ENCODE measurements around the gene ZBP1. TPM values are rescaled to one million over a fixed set of nuclear protein-coding genes. Genes with fewer than 3 reads are reported as not detected.

ZBP1 gene
- total and polyA plus RNA-seq, 3 donors from 2014 or later, result 0.31 to 0.66 TPM; not detected in 1

- DNase-seq, result peak; percentile 43
- 44% methylated on average over 19 to 21 of the region's 21 CpGs for WGBS, 2 donors
- H3K9me3 ChIP-seq, result no peaks in the 10 kb centered on the region
- H3K36me3 ChIP-seq (ENCODE audit: low read depth, missing control alignments), result no peaks in the 10 kb centered on the region
- TF ChIP-seq, protein P1, sequence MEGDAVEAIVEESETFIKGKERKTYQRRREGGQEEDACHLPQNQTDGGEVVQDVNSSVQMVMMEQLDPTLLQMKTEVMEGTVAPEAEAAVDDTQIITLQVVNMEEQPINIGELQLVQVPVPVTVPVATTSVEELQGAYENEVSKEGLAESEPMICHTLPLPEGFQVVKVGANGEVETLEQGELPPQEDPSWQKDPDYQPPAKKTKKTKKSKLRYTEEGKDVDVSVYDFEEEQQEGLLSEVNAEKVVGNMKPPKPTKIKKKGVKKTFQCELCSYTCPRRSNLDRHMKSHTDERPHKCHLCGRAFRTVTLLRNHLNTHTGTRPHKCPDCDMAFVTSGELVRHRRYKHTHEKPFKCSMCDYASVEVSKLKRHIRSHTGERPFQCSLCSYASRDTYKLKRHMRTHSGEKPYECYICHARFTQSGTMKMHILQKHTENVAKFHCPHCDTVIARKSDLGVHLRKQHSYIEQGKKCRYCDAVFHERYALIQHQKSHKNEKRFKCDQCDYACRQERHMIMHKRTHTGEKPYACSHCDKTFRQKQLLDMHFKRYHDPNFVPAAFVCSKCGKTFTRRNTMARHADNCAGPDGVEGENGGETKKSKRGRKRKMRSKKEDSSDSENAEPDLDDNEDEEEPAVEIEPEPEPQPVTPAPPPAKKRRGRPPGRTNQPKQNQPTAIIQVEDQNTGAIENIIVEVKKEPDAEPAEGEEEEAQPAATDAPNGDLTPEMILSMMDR (IDR thresholded peaks at IDR 0.05), result no peak
- TF ChIP-seq POLR2A (IDR thresholded peaks at IDR 0.05), result no peak
- no peak overlapping the region for H3K4me3 ChIP-seq
- H3K4me1 ChIP-seq, result no peaks in the 10 kb centered on the region
- intact Hi-C loops (cut with DNase I; ENCODE audit: low total_unique reads), result no loop called here
- H3K27ac ChIP-seq, result no peak overlapping the region
- H3K27me3 ChIP-seq, result no peaks in the 10 kb centered on the region
These were observed 37.6 kb downstream of the ZBP1 start for GRCh38 chr20:57582432-57583288.

DNA sequence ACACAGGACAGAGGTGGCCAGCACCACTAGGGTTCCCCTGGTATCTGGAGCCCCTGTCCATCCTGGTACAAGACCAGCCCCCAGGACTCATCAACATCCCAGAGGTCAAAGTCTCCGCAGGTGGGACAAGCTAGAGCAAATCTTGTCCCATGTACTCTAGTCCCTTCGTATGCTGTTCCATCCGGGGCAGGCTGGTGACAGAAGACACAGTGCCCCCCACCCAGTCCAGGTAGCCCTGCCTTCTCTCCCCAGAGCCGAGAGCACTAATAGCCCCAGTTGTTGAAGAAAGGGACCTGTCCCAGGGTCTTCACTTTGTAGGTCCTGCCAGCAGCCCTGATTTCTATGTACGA, 38.2 kb downstream of the ZBP1 start:
- TF ChIP-seq POLR2A (IDR thresholded peaks at IDR 0.05), result no peak
- TF ChIP-seq, protein P1 (IDR thresholded peaks at IDR 0.05), result no peak
- no peak for DNase-seq
- Histone ChIP-seq H3K27me3 (no peaks in the 10 kb centered on the region), H3K4me3 (no peak overlapping the region), H3K27ac (no peak overlapping the region), H3K4me1 (no peaks in the 10 kb centered on the region), H3K36me3 (ENCODE audit: low read depth, missing control alignments) (no peaks in the 10 kb centered on the region), H3K9me3 (no peaks in the 10 kb centered on the region)
- intact Hi-C loops (cut with DNase I; ENCODE audit: low total_unique reads), result no loop called here
- WGBS, 2 donors, result 82 to 85% methylated on average over 5 of the region's 5 CpGs

DNA sequence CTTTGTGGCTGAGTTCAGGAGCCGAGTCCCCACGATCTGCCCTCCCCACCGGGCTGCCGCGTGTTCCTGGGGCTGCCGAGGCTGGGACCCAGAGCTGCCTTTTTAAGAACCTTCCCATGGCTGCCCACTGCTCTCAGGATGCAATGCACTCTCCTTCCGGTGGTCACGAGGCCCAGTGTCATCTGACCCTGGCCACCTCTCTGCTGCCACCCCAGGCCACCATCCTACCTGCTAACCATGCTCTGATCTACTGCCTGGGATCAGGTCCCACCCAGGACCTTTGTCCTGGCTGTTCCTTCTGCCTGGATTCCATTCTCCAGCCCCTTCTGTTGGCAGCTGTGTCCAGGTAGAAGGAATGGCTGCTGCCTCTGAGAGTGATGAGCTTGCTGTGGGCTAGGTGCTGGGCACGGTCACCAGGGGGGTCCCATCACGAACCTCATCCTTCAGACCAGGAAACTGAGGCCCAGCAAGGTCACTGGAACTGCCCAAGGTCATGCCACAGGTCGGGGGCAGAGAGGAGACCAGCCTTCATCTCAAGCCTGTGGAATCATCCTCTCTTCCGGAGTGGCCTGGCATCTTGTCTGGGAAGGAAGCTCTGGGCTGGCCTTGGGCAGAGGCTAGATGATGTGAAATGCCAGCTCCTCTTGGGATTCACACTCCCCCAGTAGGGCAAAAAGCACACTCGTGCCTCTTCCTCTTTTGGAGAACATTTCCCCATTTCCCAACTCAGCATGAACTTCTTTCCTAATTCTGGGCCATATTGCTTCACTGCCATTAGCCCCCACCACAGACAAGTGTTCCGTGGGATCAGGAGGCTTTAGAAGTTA, 38.8 kb downstream of the ZBP1 start:
- TF ChIP-seq, protein P1 (IDR thresholded peaks at IDR 0.05), result no peak
- no peak for TF ChIP-seq POLR2A (IDR thresholded peaks at IDR 0.05)
- Histone ChIP-seq H3K4me3 (no peak overlapping the region), H3K4me1 (no peaks in the 10 kb centered on the region), H3K36me3 (ENCODE audit: low read depth, missing control alignments) (no peaks in the 10 kb centered on the region), H3K9me3 (no peaks in the 10 kb centered on the region), H3K27me3 (no peaks in the 10 kb centered on the region), H3K27ac (no peak overlapping the region)
- DNase-seq, result no peak
- WGBS, 2 donors, result 82 to 87% methylated on average over 12 to 14 of the region's 14 CpGs
- intact Hi-C loops (cut with DNase I; ENCODE audit: low total_unique reads), result no loop called here

DNA sequence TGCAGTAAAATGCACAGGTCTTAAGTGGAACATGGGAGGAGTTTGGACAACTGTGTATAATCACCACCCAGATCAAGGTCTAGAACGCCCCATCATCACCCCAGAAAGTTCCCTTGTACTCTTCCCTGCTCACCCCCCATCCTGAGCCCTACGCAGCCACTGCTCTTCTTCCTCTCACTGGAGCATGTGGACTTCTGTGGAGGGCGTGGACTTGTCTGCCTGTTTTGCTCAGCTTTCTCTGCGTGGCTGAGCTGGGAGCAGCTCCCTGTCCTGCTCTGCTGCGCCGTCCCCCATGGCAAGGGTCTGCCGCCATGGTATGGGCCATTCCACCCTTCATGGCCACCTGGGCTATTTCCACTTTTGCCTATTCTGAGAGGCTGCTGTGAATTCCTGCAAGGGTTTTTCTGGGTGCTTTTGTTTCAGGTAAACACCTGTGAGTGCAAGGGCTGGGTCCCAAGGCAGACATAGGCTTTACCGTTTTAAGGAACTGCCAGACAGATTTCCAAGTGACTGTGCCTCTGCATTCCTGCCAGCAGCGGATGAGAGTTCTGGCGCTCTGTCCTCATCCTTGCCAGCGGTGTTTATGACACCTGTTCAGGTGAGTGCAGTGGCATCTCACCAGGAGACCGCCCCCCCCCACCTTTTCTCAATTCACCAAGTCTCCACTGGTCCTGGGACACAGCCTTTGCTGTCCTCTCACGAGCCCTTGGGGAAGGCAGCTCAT, 39.6 kb downstream of the ZBP1 start:
- no peak for DNase-seq
- H3K4me3 ChIP-seq, result no peak overlapping the region
- H3K27me3 ChIP-seq, result no peaks in the 10 kb centered on the region
- H3K4me1 ChIP-seq, result no peaks in the 10 kb centered on the region
- no peak overlapping the region for H3K27ac ChIP-seq
- H3K36me3 ChIP-seq (ENCODE audit: low read depth, missing control alignments), result no peaks in the 10 kb centered on the region
- intact Hi-C loops (cut with DNase I; ENCODE audit: low total_unique reads), result no loop called here
- WGBS, 2 donors, result 85% methylated on average over 11 to 13 of the region's 13 CpGs
- no peaks in the 10 kb centered on the region for H3K9me3 ChIP-seq
- TF ChIP-seq, protein P1 (IDR thresholded peaks at IDR 0.05), result no peak
- no peak for TF ChIP-seq POLR2A (IDR thresholded peaks at IDR 0.05)

Measured in testis (tissue), 3 donors.